PFSK-1 (cell line): Measurements from ENCODE around the gene EIF3D.

Experiments used
- POLR2AphosphoS5 ChIP-seq: IDR thresholded peaks from 2 replicates; pipeline ENCODE4 v1.6.1; 2012; ENCODE audit warnings: low read depth, mild to moderate bottlenecking, control low read depth, low read length, moderate library complexity
- SIN3A ChIP-seq: IDR thresholded peaks from 2 replicates; pipeline ENCODE4 v1.6.1; 2012; ENCODE audit warnings: mild to moderate bottlenecking, low read length, moderate library complexity, borderline replicate concordance; ENCODE audit not compliant: insufficient read depth
- TF ChIP-seq, protein P1 (sequence below), 2 experiments: IDR thresholded peaks; 2 replicates each; pipeline versions ENCODE4 v1.6.1 to v1.8.0; 2011 to 2012; ENCODE audit warnings: low read depth in 2 of 2, low read length in 2 of 2, control low read depth in 1 of 2, inconsistent platforms in 1 of 2, mild to moderate bottlenecking in 1 of 2, moderate library complexity in 1 of 2; ENCODE audit not compliant: insufficient read depth in 1 of 2

DNA sequence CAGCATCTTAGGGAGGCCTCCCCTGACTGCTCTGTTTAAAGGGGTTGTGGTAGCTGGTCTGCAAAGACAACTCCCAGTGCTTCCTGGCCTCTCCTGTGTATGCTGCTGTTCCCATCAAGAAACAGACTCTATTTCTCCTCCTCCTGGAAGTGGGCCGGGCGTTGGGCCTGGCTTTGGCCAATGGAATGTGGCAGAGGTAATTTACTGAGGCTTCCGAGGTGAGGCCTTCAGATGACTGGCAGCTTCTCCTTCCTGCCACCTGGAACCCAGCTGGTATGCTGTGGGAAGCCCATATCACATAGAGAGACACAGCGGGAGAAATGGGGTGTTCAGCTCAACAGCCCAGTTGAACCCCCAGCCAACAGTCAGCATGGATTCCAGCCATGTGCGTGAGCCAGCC, 25.1 kb upstream of the EIF3D start:
- no peak for TF ChIP-seq POLR2AphosphoS5
- TF ChIP-seq, protein P1, sequence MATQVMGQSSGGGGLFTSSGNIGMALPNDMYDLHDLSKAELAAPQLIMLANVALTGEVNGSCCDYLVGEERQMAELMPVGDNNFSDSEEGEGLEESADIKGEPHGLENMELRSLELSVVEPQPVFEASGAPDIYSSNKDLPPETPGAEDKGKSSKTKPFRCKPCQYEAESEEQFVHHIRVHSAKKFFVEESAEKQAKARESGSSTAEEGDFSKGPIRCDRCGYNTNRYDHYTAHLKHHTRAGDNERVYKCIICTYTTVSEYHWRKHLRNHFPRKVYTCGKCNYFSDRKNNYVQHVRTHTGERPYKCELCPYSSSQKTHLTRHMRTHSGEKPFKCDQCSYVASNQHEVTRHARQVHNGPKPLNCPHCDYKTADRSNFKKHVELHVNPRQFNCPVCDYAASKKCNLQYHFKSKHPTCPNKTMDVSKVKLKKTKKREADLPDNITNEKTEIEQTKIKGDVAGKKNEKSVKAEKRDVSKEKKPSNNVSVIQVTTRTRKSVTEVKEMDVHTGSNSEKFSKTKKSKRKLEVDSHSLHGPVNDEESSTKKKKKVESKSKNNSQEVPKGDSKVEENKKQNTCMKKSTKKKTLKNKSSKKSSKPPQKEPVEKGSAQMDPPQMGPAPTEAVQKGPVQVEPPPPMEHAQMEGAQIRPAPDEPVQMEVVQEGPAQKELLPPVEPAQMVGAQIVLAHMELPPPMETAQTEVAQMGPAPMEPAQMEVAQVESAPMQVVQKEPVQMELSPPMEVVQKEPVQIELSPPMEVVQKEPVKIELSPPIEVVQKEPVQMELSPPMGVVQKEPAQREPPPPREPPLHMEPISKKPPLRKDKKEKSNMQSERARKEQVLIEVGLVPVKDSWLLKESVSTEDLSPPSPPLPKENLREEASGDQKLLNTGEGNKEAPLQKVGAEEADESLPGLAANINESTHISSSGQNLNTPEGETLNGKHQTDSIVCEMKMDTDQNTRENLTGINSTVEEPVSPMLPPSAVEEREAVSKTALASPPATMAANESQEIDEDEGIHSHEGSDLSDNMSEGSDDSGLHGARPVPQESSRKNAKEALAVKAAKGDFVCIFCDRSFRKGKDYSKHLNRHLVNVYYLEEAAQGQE (IDR thresholded peaks at IDR 0.05; ENCODE audit: insufficient read depth in 1 of 2, low read depth in 2 of 2, low read length in 2 of 2): no peak
- TF ChIP-seq SIN3A: no peak
